NCI-H2029 treated with DMSO at 0.1 percent for 48 hours (cell line): ENCODE results near the gene S100B.

Experiments used
- DNase-seq: peaks from one replicate; lab custom pipeline; 2025; lab: John Stamatoyannopoulos, UW

S100B gene

DNA sequence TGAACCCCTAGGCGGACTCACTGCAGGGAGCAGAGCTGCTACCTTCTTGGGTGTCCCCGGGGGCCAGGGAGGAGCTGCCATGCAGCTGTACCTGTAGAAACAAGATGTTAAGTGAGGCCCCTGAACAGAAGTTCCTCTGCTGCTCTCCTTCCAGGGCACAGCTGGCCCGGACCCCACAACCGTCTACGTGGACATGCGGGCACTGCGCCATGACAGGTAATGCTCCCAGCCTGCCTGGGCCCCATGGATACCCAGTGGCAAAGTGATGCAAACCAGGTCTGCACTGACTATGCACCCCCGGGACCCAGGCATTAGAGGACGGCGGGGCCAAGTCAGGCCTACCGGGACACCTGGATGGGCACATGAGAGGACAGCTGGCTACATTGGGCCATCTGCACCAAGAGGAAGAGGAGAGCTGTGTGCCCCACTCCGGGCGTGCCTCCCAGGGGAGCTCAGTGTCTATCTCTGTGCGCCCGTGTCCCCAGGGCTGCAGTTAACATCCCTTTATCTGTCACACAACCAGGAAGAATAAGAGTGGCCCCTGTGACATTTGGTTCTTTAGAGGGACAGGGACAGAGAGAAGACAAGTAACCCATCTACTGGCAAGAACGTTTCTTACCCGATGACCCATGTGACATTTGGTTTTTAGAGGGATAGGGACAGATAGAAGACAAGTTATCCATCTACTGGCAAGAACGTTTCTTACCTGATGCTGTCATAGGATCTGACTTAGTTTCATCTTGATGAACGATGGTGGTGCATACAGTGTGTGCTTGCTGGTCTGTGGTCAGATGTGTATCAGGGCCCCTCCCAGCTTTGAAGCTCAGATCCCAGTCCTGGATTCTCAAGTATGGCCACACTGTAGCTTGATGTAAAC, 44.1 kb downstream of the S100B start:
- DNase-seq, result no peak

DNA sequence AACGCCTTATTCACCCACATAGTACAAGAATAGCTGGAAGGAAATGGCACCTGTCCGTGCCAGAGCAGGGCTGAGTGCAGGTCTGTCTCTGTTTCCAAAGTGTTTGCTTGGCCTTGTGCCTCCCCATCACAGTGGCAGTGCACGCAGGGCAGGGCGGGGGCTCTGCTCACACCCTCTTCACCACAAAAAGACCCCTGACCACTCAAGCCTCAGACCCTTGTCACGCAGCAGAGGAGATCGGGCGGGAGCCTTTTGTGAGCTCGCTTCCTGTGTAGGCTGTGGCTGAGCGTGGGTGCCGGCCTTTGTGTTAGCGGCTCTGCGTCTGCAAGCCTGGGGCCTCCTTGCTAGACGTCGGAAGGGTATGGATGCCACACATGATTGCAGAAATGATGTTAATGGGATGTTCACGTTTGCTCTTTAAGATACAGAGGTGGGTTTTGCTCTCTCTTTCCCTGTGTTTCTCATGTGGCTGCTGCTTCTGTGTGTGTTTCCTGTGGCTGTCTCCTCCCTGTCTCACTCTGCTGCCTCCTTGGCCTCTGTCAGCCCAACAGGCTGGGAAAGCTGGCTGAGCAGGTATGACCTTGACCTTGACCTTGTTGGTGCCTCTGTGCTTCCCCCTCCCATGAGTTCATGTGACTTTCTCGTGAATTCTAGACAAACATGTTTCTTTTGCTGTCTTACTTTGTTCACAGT, 45.4 kb downstream of the S100B start:
- DNase-seq, result no peak

DNA sequence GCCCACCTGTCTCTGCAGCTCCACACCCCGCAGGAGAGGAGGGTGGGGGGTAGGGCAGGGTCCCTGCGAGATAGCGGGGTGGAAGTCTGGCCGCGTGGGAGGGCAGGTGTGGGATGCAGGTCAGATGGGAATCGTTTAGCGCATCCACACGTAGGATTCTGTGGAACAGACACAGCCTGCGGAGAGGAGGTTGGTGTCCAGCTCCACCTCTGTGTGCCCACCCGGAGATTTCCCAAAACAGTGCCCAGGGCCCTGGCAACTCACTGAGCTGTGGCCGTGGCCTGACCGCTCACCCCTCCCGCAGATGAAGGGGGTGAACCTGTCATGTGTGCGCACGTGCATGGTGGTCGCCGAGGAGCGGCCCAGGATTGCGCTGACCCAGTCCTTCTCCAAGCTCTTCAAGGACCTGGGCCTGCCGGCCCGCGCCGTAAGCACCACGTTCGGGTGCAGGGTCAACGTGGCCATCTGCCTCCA, 46.9 kb downstream of the S100B start:
- DNase-seq, result no peak

DNA sequence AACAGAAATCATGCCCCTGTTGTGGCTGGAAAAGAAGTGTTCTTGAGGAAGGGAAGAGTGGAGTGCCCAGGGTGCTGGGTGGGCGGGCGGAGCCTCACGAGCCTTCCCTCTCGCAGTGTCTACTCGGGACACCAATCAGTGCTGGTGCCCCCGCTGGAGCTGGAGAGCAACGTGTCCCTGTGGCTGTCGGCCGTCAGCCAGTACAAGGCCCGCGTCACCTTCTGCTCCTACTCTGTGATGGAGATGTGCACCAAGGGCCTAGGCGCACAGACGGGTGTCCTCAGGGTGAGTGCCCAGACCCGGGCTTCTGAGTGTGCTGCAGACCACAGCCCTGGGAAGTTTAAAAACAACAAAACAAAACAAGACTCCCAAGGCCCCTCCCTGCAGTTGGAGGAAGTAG, 47.4 kb downstream of the S100B start:
- DNase-seq, result no peak

DNA sequence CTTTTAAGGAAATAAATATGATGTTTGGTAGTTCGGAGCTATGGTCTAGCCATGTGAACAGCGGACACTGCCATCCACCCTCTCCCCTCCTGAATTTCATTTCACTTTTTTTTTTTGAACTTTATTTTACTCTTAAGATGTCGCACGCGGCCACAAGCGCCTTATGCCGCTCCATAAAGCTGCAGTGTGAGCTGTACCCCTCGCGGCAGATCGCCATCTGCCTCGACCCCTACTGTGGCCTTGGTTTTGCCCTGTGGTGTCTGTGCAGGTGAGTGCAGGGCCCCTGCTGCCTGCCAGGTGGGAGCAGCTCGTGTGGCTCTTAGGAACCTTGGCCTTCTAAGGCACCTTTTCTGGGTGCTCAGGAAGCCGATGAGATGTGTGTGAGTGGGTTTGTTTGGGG, 48.1 kb downstream of the S100B start:
- DNase-seq, result no peak

DNA sequence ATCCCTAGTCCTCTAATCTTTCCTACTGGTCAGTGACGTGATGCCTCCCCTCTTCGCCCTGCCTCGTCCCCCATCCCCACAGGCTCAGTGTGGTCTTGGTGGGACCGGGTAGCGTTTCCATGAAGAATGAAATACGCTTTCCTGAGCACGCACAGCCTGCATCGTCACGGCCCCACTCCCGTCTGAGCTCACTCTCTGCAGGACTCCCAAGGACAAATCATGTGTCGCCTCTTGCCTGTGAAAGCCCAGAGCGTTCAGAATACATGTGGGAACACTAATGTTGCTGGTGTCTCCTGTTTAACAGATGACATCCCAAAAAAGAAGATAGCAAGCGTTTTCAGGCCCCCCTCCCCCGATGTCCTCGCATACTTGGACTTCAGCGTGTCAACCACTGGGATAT, 49.2 kb downstream of the S100B start:
- DNase-seq, result no peak

DNA sequence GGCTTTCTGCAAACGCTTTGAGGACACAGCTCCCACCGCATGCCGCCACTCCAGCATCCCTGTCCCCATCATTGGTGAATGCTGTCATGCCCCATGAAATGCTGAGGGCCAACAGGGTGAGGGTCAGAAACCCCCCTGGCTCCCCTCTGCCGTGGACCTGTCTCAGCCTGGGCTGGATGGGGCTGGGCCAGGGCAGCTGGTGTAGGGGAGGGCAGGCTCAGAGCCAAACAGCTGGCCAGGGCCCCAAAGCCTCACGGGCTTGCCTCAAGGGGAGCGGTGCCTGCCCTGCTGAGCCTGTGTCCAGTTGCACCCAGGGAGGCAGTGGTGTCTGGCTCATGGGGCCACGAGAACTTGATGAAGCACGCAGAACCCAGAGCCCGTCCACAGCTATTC, 49.7 kb downstream of the S100B start:
- DNase-seq, result no peak

DNA sequence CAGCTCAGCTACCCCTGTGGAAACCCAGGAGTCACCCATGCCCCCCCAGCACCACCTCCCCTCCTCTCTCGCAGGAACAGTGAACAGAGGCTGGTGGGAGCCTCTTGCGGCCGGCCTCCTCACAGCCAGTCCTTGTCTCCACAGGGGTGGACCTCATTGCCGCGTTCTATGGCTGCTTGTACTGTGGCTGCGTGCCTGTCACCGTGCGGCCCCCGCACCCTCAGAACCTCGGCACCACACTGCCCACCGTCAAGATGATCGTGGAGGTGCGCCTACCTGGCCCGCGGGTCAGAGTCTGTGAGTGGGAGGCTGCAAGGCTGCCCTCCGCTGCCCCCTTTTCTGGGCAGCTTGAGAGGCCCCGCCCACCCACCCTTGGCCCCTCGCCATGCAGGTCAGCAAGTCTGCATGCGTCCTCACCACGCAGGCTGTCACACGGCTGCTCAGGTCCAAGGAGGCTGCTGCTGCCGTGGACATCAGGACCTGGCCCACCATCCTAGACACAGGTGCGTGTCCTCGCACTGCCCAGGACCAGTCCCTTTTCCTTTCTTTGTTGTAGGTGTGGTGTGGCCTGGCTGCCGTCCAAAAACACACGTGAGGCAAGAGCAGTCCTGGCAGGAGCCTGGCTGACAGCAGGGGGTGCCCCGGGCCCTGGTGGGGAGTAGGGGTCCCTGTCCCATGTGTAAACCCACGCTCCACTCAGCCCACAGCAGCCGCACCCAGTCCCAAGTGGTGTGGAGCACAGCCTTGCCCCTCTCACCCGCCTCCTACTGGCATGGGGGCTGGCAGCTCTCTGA, 50.3 kb downstream of the S100B start:
- DNase-seq, result no peak

DNA sequence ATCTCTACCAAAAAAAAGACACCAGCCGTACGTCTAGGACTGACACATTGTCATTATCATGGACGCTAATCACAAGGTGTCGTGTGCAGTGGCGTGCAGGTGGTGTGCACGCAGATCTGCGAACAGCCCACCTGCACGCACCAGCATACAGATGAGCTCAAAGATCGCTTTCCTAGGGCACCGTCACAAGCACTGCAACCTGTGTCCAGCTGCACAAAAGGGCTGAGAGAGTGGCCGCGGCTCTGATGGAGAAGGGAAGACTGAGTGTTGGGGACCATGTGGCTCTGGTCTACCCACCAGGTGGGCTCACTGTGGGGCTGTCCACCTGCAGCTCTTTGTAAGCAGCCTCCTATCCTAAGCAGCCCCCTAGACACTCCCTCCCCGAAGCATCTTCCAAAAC, 50.9 kb downstream of the S100B start:
- no peak for DNase-seq

DNA sequence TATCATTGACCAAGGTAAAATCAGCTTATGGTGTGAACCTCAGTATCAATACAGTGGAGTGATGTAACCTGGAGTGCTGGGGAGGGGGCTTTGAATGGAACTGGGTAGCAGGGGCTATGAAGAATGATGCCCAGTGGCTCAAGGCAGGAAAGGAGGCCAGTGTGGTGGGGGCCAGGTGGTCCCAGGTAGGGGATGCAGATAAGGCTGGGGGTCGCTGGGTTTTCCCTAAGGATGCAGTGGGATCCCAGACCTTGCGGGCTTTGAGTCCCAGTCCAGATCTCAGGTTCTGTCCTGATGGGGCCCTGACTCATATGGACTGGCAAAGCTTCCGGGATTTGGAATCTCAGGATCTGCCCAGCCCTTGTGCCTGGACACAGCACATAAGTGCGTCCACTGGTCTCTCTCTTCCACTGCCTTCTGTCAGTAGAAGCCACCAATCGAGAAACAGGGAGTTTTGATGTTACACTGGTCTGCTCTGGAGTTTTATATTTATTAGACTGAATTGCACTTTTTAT, 52.0 kb downstream of the S100B start:
- no peak for DNase-seq

DNA sequence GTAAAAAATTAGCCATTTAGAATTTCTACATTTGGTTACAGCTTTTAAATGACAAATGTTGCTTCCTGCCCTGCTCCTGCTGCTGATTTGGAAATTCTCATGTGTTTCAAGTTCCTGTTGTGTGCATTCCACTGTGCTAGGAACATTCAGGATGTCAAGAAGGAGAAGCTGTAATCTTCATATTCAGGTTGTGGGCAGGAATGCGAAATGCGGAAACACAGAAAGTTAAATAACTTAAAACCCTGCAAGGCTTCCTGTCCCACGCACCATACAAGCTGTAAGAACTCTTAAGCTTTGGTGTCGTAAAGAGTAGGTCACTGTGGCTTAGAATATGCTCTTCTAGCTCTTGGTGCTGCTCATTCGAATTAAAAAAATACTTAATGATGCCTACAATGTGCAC, 52.6 kb downstream of the S100B start:
- DNase-seq, result no peak

DNA sequence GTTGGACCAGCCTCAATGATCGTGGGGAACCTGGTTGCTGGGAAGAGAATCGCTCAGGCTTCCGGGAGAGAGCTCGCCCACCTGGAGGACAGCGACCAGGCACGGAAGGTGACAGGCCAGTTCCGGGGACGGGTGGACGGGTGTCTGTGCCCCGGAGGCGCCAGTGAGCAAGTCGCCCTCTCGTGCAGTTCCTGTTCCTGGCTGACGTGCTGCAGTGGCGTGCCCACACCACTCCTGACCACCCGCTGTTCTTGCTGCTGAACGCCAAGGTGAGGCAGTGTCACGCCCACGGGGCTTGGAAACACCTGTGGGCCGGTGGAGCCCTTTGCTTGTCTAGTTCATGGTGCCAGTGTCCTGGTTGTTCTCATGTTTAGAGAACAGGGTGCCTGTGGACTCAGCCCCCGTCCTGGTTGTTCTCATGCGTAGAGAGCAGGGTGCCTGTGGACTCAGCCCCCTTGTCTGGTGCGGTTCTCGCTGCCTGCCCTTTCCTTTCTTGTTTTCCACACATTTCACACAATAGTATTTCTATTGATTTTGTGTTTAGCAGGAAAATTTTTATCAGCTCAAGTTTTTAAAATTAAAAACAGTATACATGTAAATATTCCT, 53.1 kb downstream of the S100B start:
- no peak for DNase-seq

DNA sequence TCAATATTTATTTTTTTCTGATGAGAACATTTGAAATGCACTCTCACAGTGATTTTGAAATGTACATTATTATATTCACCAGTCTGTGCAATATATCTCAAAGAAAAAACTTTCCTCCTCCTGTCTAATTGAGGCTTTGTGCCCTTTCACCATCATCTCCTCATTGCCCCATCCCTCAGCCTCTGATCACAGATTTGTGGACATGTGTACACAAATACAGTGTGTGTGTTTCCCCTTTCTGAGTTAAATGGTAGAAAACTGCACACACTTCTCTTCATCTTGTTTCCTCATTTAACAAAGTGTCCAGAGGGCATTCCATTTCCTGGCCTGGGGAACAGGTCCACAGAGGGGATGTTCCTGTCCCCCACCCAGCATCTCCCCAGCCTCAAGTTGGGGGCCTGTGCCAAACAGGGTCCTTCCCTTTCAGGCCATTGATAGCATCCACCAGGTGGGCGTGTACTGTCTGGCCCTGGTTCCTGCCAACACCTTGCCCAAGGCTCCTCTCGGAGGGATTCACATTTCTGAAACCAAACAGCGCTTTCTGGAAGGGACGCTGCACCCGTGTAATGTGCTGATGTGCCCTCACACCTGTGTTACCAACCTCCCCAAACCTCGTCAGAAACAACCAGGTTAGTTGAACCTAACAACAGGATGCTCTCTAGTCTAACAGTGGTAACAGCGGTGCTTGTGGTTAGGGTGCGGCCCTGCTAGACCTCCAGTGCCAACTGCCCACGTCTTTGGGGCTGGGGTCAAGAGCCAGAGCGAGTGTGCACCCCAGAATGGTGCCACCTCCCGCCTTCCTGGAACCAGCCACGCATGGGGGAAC, 54.6 kb downstream of the S100B start:
- DNase-seq, result no peak

DNA sequence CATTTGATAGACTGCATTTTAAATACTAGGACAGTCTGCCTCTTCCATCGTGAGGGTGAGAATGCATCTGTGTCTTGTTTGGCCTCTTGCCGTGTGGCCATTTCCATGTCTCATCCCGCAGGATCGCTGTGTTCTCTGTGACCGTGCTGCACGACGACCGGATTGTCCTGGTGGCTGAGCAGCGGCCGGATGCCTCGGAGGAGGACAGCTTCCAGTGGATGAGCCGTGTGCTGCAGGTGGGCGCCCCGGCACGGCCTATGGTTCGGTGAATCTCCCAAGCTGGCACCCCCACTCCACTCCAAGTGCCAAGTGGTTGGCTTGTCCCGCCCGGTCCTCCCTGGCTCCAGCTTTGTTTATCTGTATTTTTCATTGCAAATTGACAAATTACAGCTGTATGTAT, 55.2 kb downstream of the S100B start:
- no peak for DNase-seq
